GM19193 (cell line): ENCODE measurements around the gene STAT1.

Experiments used
- POLR2A ChIP-seq: IDR thresholded peaks from 4 replicates; pipeline ENCODE4 v1.6.1; 2011; ENCODE audit not compliant: insufficient read depth, insufficient read length; ENCODE audit errors: extremely low read depth

The STAT1 gene

DNA sequence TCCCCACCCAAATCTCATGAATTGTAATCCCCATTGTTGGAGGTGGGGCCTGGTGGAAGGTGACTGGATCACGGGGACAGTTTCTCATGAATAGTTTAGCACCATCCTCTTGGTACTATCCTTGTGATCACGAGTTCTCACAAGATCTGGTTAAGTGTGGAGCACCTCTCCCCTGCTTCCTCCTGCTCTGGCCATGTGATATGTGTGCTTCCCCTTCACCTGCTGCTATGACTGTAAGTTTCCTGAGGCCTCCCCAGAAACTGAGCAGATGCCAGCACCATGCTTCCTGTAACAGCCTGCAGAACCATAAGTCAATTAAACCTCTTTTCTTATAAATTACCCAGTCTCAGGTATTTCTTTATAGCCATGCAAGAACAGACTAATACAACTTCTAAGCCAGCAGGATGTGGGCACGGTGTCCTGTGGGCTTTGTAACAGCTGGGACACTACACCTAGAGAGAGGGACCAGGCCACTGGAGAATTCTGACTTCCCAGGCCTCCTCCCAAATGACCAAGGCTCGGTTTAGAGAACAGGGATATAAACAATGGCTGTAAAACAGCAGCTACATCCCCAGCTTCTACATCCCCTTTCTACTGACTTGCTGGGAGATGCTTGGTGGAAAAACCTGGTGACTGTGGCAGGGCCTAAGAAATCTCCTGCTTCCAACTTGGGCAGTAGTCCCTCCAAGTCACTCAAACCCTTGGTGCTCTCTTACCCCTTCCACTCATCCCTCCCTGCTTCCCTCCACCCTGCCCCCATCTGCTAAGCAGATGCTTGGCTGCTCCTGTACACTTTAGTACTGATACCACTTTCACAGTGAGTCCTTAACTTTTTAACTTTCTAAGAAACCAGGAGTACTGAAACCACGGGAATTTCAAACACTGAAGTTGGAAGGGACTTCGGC, 10.3 kb downstream of the STAT1 start:
- TF ChIP-seq POLR2A = no peak

DNA sequence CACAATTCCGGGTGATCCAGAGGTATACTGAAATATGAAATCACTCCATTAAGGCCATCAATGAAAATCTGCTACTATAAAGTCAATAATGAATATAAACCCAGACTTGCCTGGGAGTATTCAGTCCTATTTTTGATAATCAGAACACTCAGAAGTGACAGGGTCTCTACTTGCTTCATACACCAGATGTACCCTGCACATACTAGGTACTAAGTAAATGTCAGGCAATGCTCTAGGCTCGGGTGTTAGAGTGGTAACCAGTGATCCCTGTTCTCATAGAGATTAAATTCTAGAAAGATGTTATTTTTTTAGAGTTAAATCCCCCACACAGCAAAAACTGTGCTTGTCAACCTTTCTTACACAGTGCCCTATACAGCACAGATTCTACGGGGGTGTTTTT, 12.3 kb downstream of the STAT1 start:
- TF ChIP-seq POLR2A = peak; percentile 52

DNA sequence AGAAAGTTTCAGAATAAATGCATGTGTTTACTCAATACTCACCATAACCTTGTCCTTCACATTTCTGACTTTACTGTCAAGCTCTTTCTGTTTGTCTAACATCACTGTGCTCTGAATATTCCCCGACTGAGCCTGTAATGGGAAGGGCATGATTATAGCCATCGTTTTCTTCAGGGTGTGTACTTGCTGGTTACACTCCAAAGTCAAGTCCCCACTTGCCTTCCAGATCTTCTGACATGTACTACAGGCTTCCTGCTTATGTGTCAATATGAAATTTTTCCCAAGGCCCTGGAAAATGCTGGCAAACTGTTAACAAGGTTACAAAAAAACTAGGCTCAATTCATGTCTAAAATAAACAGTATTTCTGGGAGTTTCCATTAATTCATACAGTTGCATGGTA, 12.9 kb downstream of the STAT1 start:
- TF ChIP-seq POLR2A = no peak

DNA sequence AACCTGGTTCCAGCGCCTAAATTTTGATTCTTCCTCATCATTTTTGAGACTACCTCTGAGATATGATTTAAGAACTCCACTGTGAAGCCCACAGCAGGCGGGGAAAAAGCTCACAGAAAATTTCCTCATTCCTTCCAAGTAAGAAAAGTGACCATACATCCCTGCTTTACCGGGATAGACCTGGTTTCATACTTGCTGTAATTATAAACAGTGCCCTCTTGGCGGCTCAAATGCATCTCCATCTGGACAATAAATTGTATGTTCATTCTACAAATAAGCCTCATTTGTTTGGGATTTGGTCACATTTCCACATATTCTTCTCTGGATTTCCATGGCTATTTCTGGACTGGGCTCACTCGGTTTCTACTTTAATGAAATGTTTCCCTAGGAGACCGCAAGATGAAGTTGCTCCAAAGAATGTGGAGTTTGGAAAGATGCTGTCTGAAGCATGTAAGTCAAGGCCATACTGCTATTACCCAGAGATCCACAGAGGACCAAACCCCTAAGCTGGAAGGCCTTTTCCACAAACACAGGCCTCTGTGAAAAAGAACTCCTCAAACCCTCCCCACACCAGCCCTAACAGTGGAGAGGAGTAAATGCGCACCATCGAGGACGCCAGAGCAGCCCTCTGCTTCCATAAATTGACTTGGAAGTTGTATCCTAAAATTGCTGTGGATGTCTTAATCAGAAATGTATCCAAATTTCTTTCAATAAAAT, 13.9 kb downstream of the STAT1 start:
- TF ChIP-seq POLR2A = peak; percentile 23

DNA sequence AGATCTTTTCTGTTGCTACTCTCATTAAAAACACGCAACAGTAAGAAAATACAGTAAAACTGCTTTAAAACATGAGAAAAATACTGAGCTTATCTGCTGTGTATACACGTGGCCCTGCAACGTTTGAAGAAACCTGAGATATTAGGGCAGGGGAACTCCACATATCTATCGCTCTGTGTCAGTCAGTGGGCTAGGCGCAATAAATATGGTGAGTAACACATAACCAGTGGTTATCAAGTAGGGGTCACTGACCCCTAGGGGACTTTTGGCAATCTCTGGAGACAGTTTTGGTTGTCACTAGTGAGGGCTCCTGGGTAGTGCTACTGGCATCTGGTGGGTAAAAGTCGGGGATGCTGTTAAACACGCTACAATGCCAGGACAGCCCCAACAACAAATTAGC, 14.9 kb downstream of the STAT1 start:
- TF ChIP-seq POLR2A = peak; percentile 28

DNA sequence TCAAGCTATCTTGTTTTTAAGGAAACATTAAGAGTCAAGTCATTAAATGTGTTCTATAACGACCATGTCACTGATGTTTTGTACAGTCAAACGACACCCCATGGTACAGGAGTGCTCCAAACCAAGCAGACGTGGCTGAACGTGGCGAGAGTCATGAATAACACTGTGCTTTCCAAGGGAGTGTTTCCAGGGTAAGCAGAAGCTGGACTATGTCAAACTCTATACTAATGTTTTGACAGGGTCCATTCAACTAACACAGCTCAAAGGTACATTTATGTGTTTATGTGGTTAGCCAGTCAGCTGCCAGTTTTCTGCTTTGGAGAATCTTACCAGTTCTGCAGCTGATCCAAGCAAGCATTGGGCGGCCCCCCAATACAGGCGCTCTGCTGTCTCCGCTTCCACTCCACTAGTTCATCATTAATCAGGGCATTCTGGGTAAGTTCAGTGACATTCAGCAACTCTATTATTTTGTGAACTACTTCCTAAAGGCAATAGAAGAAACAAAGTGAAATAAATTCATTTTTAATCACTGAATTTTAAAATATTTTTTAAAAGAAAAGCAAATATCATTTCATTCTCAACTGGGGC, 16.4 kb downstream of the STAT1 start:
- TF ChIP-seq POLR2A = no peak

DNA sequence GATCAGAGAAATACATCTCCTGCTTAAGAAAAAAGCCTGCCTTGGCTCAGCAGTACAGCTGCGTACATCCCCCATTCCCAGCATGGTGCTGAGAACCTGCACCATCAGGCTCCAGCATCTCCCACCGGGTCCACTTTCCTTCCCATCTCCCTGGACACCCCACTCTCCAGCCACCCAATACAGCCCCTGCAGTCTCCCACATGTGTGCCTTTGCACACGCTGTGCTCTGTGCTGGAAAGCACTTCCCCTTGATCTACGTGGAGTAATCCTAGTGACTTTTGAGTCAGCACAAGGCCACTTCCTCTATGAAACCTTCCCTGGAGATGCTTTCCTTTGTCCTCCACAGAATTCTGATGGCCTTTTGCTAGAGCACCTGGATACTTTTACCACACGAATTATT, 17.0 kb downstream of the STAT1 start:
- peak; percentile 43 for TF ChIP-seq POLR2A

DNA sequence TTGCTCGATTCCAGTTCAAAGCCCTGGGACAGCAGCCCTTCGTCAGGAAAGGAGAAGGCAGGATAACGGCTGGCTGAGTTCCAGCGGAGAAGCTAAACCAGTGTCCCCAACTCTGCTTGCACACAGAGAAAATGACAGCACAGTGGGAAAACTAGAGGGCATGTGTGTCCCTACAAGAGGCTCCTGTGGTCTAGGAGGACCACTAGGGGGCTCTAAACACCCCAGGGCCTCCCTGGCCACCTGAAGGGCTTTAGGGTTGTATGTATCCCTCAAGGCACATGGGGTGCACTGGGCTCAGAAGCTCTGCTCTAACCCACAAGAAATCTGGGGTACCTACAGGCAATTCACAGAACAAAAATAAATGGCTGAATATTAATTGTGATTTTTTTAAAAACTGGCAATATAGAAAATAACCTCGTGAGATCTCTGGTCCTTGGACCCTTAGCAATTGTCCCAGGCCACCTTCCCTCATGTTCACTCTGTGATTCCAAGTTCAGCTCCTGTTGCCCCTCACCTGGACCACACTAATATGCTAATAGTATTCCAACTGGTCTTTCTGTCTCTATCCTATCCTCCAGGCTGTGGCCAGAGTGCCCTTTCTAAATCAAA, 17.5 kb downstream of the STAT1 start:
- TF ChIP-seq POLR2A = no peak

DNA sequence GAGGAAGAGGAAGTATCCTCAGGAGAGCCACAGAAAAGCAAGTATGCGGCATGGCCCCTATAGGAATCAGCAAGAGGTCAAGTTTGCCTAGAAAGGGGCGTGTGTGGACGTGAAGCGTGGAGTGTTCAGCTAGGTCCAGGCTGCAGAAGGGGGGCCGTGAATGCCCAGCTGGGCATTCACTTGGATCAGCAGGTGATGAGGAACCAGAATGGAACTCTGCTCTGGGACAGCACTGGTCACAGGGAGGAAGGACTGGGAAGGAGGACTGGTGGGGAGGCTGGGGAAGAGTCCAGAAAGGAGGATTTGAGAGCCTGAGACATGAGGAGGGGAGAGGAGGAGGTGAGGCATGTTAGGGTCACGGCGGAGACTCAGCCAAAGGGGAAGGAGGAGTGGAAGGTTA, 19.8 kb downstream of the STAT1 start:
- peak; percentile 43 for TF ChIP-seq POLR2A

DNA sequence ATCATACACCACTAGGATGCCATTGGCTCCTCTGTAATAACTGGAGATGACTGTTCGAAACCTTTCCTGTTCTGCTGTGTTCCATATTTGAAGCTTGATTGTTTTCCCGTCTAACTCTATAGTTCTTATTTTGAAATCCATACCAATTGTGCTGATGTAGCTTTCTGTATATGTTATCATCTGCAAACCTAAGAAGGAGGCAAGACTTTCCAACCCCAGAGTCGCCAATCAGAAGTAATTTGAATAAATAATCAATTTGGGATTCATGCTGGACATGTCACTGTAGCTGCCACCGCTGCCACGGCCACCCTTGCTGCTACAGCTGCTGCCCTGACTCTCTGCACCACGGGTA, 20.7 kb downstream of the STAT1 start:
- TF ChIP-seq POLR2A = no peak

DNA sequence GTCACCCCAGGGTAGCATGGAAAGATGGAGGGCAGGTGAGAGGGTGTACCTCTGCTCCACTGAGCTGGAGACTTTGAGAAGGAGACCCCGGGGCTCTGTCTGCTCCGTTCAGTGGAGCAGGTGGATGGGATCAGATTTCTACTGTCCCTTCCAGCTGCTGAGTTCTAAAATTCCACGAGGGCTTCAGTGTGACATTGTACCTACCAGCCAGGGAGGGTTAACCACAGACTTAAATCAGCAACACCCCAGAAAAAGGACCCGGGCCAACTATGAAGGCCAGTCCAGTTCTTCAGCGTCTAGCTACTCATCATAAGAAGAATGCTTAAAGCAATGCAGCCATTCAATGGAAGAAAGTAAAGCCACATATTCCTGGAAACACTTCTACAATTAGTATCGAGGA, 23.8 kb downstream of the STAT1 start:
- peak; percentile 23 for TF ChIP-seq POLR2A

DNA sequence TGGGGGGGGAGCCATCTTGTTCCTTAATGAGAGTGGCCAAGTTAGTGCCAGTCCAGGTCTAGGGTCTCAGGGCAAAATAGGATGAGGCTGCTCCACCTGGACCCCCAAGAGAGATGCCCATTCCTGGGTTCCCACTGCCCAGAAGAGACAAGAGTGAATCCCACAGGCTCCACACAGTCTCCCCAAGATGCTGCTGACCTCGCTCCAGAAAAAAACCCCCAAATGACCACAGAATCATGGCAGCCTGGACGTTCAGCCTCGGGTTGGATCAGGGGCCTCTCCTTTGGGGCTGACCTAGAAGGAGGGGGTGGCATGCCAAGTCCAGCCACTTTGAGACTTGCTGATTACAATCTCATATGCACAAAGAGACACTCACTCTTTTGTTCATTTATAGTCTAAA, 25.1 kb downstream of the STAT1 start:
- peak; percentile 51 for TF ChIP-seq POLR2A

DNA sequence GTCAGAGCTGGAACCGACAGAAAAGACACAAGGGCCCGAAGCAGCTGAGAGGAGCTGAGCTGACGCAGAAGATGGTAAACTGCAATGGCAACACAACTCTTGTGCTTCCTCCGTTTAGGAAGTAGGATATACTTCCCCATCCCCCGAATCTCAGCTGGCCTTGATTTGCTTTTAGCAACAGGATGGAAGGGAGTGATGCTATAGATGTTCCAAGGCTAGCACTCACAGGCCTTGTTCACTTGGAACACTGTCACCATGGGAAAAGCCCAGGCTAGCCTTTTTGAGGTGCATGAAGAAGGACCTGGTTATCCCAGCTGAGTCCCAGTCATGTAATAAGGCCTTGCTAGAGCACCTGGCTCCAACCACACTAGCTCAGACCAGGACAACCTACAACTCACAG, 26.0 kb downstream of the STAT1 start:
- peak; percentile 31 for TF ChIP-seq POLR2A

DNA sequence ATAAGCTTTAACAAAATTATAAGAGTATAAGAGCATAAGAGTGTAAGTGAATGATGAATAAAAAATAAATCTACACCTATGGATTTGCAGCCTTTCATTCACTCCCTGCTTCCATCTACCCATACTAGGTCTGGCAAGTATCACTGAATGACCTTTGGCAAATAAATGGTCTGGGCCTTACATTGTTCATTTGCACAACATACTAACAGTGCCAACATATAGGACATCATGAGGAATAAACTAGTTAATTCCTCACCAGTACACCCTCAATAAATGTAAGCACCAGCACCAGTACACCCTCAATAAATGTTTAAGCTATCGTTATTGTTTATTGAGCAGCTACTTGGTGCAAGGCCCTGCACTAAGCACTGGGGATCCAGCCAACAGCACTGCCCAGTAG, 26.9 kb downstream of the STAT1 start:
- no peak for TF ChIP-seq POLR2A

DNA sequence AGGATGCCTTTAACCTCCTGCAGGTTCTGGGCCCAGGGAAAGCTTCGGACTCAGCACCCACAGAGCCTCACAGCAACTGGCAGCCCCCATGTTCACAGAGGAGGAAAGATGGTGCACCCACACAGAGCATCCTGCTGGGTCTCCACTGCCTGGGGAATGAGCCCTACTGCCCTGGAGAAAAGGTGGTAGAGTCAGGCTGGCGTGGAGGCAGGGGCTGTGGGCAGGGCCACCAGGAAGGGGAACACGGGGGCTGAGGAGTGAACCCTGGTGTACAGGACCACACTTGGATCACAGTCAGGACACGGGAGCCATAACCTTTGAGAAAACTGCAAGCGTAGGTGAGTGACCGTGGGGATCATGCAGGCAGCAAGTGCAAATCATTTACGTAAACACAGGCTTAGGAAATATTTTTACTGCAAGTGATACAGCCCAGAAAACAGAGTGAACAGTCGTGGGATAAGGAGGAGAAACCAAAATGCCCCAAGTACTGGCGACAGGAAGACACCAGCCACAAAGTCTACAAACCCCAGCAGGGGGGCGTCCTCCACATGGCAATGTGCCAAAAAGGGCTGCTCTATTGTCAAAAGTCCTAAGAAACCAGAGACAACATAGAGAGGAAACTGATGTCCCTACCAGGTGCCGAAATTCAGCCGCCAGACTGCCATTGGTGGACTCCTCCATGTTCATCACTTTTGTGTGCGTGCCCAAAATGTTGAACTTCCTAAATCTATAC, 27.6 kb downstream of the STAT1 start:
- TF ChIP-seq POLR2A = peak; percentile 5
